K562 (cell line): ENCODE measurements around the gene GBA2. TPM values are rescaled to one million over a fixed set of nuclear protein-coding genes. Genes with fewer than 3 reads are reported as not detected.

Experiments
- ATAC-seq: fragments of 200-7000 bp; cut with Tn5 transposase; 3 replicates; pipeline ENCODE4 v1.9.1; 2020; ENCODE audit warnings: moderate library complexity
- BruUV-seq: library from RNA; stranded (reverse); fragments of 400-500 nt; replicated peaks from 2 replicates; lab custom pipeline; 2021; lab: Mats Ljungman, UMichigan
- CTCF ChIA-PET: fragments of 300-600 bp; formaldehyde crosslinking; extraction: SDS; loops from one replicate; lab custom pipeline; 2021; ENCODE audit warnings: low intra/inter-chr PET ratio; lab: Yijun Ruan, JAX
- POLR2A ChIA-PET: fragments of 300-600, 350-650 bp; sonication (Branson Sonifier 250); formaldehyde crosslinking; extraction: SDS; loops from one replicate; lab custom pipeline; 2021; ENCODE audit warnings: antibody characterized with exemption, inconsistent platforms; lab: Yijun Ruan, JAX
- DNase-seq, 4 experiments: peaks; one replicate each; pipeline versions ENCODE4 v3.0.0 to v3.0.0-alpha.2; 2011 to 2018; ENCODE audit warnings: low spot score in 3 of 4, mixed read lengths in 3 of 4; ENCODE audit errors: extremely low read depth in 1 of 4
- FAIRE-seq: peaks from 2 replicates; lab custom pipeline; 2011; peaks lifted over from hg19 to GRCh38; lab: Jason Lieb, UNC
- H2AFZ ChIP-seq: 2 replicates; pipeline ENCODE4 v1.6.0; 2011; ENCODE audit warnings: low read depth, low read length, control low read depth, inconsistent platforms
- H3K27ac ChIP-seq: fragments of 200-600 bp; 3 replicates; pipeline ENCODE4 v1.8.0; 2011; ENCODE audit warnings: low read depth, mild to moderate bottlenecking, control low read depth, inconsistent platforms, low read length, moderate library complexity, mixed read lengths; ENCODE audit errors: extremely low read depth
- H3K27me3 ChIP-seq, 2 experiments: fragments of 300-600 bp in 1 of 2; 2 replicates in 1 of 2; 3 replicates in 1 of 2; pipeline versions ENCODE4 v1.6.0 to v1.8.0; 2011; ENCODE audit warnings: inconsistent platforms in 2 of 2, low read length in 2 of 2, mild to moderate bottlenecking in 1 of 2, mixed read lengths in 1 of 2, moderate library complexity in 1 of 2; ENCODE audit not compliant: control insufficient read depth in 2 of 2, insufficient read depth in 2 of 2
- H3K36me3 ChIP-seq: fragments of 300-600 bp; 3 replicates; pipeline ENCODE4 v1.8.0; 2011; ENCODE audit warnings: mild to moderate bottlenecking, low read length, inconsistent platforms; ENCODE audit not compliant: control insufficient read depth, insufficient read depth
- H3K4me1 ChIP-seq, 2 experiments: fragments of 200-600 bp in 1 of 2; replicated peaks in 1 of 2; 2 replicates in 1 of 2; 3 replicates in 1 of 2; pipeline versions ENCODE4 v1.5.1 to v1.8.0; 2011; ENCODE audit warnings: inconsistent platforms in 2 of 2, low read length in 2 of 2, mild to moderate bottlenecking in 1 of 2, mixed read lengths in 1 of 2, moderate library complexity in 1 of 2; ENCODE audit not compliant: control insufficient read depth in 2 of 2, insufficient read depth in 2 of 2
- H3K4me2 ChIP-seq: 2 replicates; pipeline ENCODE4 v1.6.1; 2011; ENCODE audit warnings: low read length, control low read depth, inconsistent platforms, mixed read lengths; ENCODE audit not compliant: insufficient read depth
- H3K4me3 ChIP-seq: fragments of 200-600 bp; sonication (generic), shearing (Covaris generic); 2 replicates; pipeline ENCODE4 v1.5.1; 2016; ENCODE audit warnings: control low read depth, inconsistent platforms
- H3K79me2 ChIP-seq: fragments of 200-600 bp; 3 replicates; pipeline ENCODE4 v1.8.0; 2011; ENCODE audit warnings: low read length, inconsistent platforms; ENCODE audit not compliant: control insufficient read depth, insufficient read depth
- H3K9ac ChIP-seq, 2 experiments: 2 replicates each; pipeline versions ENCODE4 v1.6.0 to v1.6.1; 2011; ENCODE audit warnings: low read depth in 2 of 2, low read length in 2 of 2, control low read depth in 1 of 2, inconsistent platforms in 1 of 2, mild to moderate bottlenecking in 1 of 2, mixed read lengths in 1 of 2; ENCODE audit not compliant: insufficient read depth in 1 of 2
- H3K9me1 ChIP-seq: one replicate; pipeline ENCODE4 v1.6.0; 2011; ENCODE audit warnings: inconsistent platforms, mild to moderate bottlenecking, low read length, moderate library complexity; ENCODE audit not compliant: control insufficient read depth, insufficient read depth
- H3K9me3 ChIP-seq: replicated peaks from 2 replicates; pipeline ENCODE4 v1.5.1; 2011; ENCODE audit warnings: low read depth, low read length, inconsistent platforms; ENCODE audit not compliant: control insufficient read depth, insufficient read depth
- H4K20me1 ChIP-seq: replicated peaks from 2 replicates; pipeline ENCODE4 v1.6.1; 2011; ENCODE audit warnings: low read length, inconsistent platforms, mixed read lengths; ENCODE audit not compliant: control insufficient read depth, insufficient read depth
- ASH1L ChIP-seq: fragments of 450-650 bp; IDR thresholded peaks from 2 replicates; pipeline ENCODE4 v1.6.1; 2018; ENCODE audit warnings: borderline replicate concordance, mild to moderate bottlenecking, low read depth; ENCODE audit not compliant: partially characterized antibody
- BRD4 ChIP-seq: fragments of 200-600 bp; sonication (generic); IDR thresholded peaks from 2 replicates; pipeline ENCODE4 v1.6.1; 2017; ENCODE audit warnings: inconsistent platforms
- CUX1 ChIP-seq: fragments of 200-800 bp; sonication (Bioruptor generic); IDR thresholded peaks from 2 replicates; pipeline ENCODE4 v1.6.1; 2016; ENCODE audit warnings: missing genetic modification characterization, missing compliant biosample characterization
- ETS2 ChIP-seq: IDR thresholded peaks from 2 replicates; pipeline ENCODE4 v1.6.1; 2016; ENCODE audit warnings: borderline replicate concordance, missing genetic modification characterization, mild to moderate bottlenecking, moderate library complexity, missing compliant biosample characterization; ENCODE audit not compliant: poor library complexity, severe bottlenecking
- NFYB ChIP-seq: IDR thresholded peaks from 2 replicates; pipeline ENCODE4 v1.6.1; 2011; ENCODE audit warnings: mild to moderate bottlenecking, moderate library complexity; ENCODE audit not compliant: insufficient read length; ENCODE audit errors: extremely low read depth
- ZNF146 ChIP-seq: IDR thresholded peaks from one replicate; pipeline ENCODE4 v1.6.1; 2018; ENCODE audit warnings: missing compliant biosample characterization; ENCODE audit not compliant: unreplicated experiment
- ZNF184 ChIP-seq: sonication (generic); formaldehyde crosslinking; IDR thresholded peaks from 2 replicates; pipeline ENCODE4 v1.5.0; 2020; ENCODE audit warnings: missing genetic modification reagents
- ZNF316 ChIP-seq: fragments of 450-650 bp; IDR thresholded peaks from 2 replicates; pipeline ENCODE4 v1.6.1; 2016
- WGBS: fragments of 100-300 bp; shearing (Covaris generic); methylation state at CpG from one replicate; pipeline ENCODE4 v1.1.6; 2016; ENCODE audit warnings: low coverage, mixed read lengths; ENCODE audit not compliant: insufficient coverage; ENCODE audit errors: missing lambda C conversion rate; 5-methylcytosine and 5-hydroxymethylcytosine counted together
- in situ Hi-C: fragments of 300-500 bp; cut with MboI; formaldehyde crosslinking; loops from 4 replicates; pipeline ENCODE4 v1.15.0; 2018; ENCODE audit warnings: inconsistent platforms, mixed read lengths
- intact Hi-C: fragments of 100-400 bp; cut with micrococcal nuclease; formaldehyde crosslinking; loops from 2 replicates; pipeline ENCODE4 v1.14.2; 2022
- polyA plus RNA-seq, 8 experiments: library from polyadenylated mRNA; depleted of rRNA in 4 of 8; stranded (reverse) in 5 of 8; unstranded in 3 of 8; fragments of >200 nt; fragmentation: Nextera tagmentation in 2 of 8; fragmentation: Illumina TruSeq in 1 of 8; extraction: Ambion mirVana in 2 of 8; extraction: Trizol in 1 of 8; gene quantifications; 2 replicates each; pipeline versions ENCODE4 v1.2.1 to v1.2.3, GENCODE V29; 2011 to 2014; ENCODE audit warnings: inconsistent platforms in 1 of 8, missing spikeins in 1 of 8
- total RNA-seq, 7 experiments: library from RNA; depleted of rRNA in 6 of 7; stranded (reverse); fragments of >200 nt in 6 of 7; fragmentation: Illumina TruSeq in 2 of 7; extraction: Trizol in 2 of 7; gene quantifications; 2 replicates each; pipeline versions ENCODE4 v1.2.1 to v1.2.3, GENCODE V29; 2011 to 2021; ENCODE audit warnings: low replicate concordance in 1 of 7

Gene GBA2
- total and polyA plus RNA-seq, 9 of the 15 experiments (the other 6 are each of a cell fraction or from before 2014, with no cell fraction given): 14.1 to 60.4 (median 32.1) TPM

DNA sequence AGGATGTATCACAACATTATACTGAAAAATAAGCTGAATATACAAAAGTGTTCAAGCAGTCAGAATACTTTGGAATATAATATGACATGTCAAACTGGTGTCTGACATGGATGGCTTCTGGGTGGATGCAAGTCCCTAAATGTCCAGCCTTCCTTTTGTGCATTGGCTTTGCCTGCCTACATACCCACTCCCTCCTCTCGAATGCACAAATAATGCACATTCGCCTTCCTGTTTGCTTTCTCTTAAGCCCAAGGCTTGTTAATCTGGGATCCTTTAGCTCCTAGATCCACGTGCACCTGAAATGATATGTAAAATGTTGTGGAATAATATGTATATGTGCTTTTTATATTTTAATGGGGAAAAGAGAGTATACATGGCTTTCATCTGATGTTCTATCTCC is 29.5 kb upstream of the GBA2 start:
- TF ChIP-seq NFYB (no peak), ZNF184 (CRISPR knock-in tag) (no peak), BRD4 (no peak), ETS2 (tag) (no peak), ASH1L (no peak), CUX1 (no peak), ZNF146 (CRISPR knock-in tag) (no peak), ZNF316 (no peak)
- Histone ChIP-seq H4K20me1 (no peaks in the 10 kb centered on the region), H3K9me3 (no peaks in the 10 kb centered on the region), H3K9me1 (no peaks in the 10 kb centered on the region), H3K27ac (no peak overlapping the region), H3K36me3 (peaks cover 3% of the 10 kb centered on the region; the same call in 1 of the 3 replicates), H2AFZ (no peak overlapping the region), H3K79me2 (no peaks in the 10 kb centered on the region), H3K27me3 (no peaks in the 10 kb centered on the region), H3K4me1 (peaks cover 6 to 16% of the 10 kb centered on the region in 2 experiments; a peak in 4 of 5 replicates), H3K4me2 (no peak overlapping the region), H3K9ac (no peak overlapping the region), H3K4me3 (no peak overlapping the region)
- no TSS peak for BruUV-seq
- WGBS: 79% methylated on average over 3 of the region's 3 CpGs
- CTCF ChIA-PET: no interaction called here
- intact Hi-C loops (loop anchor here (5.0 kb wide), 1 partner anchor 41 kb away; no protein-coding TSS in a partner anchor), in situ Hi-C loops (no loop called here)
- POLR2A ChIA-PET: interaction anchor here (0.6 to 2.0 kb wide), 3 partner anchors 9 to 23 kb away, joined by 3 to 5 read pairs (median 5); no protein-coding TSS in a partner anchor
- FAIRE-seq (no peak), ATAC-seq (no peak), DNase-seq (no peak)
